ENCODE measurements around the gene PSD4. TPM values are rescaled to one million over a fixed set of nuclear protein-coding genes. Genes with fewer than 3 reads are reported as not detected.

PSD4 gene
- total and polyA plus RNA-seq, 10 of the 15 experiments (the other 5 are each of a cell fraction or from before 2014, with no cell fraction given): 0.68 to 114 (median 35.1) TPM

DNA sequence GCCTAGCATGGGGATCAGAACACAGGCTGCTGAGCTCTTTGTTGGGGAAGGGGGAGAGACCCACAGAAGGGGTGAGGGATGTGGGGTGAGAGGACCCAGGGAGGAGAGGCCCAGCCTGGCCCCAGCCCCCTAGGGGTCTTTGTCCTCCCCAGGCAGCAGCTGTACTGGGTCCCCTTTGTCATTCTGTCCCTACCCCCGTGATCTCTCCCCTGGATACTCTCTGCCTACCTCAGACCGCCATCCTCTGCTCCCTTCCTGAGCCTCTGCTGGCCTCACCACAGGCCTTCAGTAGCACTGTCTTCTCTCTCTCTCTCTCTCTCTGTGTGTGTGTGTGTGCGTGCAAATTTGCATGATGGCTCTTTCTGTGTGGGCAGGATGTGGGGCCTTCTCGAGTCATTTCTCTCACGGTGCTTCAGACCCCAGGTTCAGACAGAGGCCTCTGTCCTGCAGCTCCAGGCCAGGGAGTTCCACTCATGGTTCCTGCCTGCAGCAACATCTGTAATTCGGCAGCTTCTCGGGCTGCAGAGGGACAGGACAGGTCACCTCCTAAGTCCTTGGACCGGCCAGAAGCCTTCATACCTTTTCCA, 1.4 kb downstream of the PSD4 start (continued):
- TF ChIP-seq, protein P1, sequence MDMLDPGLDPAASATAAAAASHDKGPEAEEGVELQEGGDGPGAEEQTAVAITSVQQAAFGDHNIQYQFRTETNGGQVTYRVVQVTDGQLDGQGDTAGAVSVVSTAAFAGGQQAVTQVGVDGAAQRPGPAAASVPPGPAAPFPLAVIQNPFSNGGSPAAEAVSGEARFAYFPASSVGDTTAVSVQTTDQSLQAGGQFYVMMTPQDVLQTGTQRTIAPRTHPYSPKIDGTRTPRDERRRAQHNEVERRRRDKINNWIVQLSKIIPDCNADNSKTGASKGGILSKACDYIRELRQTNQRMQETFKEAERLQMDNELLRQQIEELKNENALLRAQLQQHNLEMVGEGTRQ (IDR thresholded peaks at IDR 0.05; ENCODE audit: borderline replicate concordance, low read depth, low read length): no peak
- TF ChIP-seq POLR2AphosphoS5 (IDR thresholded peaks at IDR 0.05; ENCODE audit: low read length): peak; percentile 98
- peak; percentile 78 for TF ChIP-seq MTA2 (IDR thresholded peaks at IDR 0.05; ENCODE audit: low read depth)
- no peak for TF ChIP-seq STAT3 (IDR thresholded peaks at IDR 0.05; ENCODE audit: low read depth, low read length)
- no peak for TF ChIP-seq FOXK2 (IDR thresholded peaks at IDR 0.05)
- no peak; the same call in 1 of the 2 replicates for TF ChIP-seq HCFC1 (IDR thresholded peaks at IDR 0.05; ENCODE audit: low read length)
- TF ChIP-seq, protein P2, sequence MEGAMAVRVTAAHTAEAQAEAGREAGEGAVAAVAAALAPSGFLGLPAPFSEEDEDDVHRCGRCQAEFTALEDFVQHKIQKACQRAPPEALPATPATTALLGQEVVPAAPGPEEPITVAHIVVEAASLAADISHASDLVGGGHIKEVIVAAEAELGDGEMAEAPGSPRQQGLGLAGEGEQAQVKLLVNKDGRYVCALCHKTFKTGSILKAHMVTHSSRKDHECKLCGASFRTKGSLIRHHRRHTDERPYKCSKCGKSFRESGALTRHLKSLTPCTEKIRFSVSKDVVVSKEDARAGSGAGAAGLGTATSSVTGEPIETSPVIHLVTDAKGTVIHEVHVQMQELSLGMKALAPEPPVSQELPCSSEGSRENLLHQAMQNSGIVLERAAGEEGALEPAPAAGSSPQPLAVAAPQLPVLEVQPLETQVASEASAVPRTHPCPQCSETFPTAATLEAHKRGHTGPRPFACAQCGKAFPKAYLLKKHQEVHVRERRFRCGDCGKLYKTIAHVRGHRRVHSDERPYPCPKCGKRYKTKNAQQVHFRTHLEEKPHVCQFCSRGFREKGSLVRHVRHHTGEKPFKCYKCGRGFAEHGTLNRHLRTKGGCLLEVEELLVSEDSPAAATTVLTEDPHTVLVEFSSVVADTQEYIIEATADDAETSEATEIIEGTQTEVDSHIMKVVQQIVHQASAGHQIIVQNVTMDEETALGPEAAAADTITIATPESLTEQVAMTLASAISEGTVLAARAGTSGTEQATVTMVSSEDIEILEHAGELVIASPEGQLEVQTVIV (IDR thresholded peaks at IDR 0.05; ENCODE audit: borderline replicate concordance, partially characterized antibody): peak; percentile 32
- no peak for TF ChIP-seq SIX5 (IDR thresholded peaks at IDR 0.05; ENCODE audit: low read depth, low read length, severe bottlenecking)
- TF ChIP-seq POLR2A (IDR thresholded peaks at IDR 0.05; ENCODE audit: low read depth, low read length): peak; percentile 96
- peak; percentile 78; the same call in 1 of the 2 replicates for TF ChIP-seq MTA3 (IDR thresholded peaks at IDR 0.05; ENCODE audit: borderline replicate concordance, low read length)
- TF ChIP-seq, protein P3, sequence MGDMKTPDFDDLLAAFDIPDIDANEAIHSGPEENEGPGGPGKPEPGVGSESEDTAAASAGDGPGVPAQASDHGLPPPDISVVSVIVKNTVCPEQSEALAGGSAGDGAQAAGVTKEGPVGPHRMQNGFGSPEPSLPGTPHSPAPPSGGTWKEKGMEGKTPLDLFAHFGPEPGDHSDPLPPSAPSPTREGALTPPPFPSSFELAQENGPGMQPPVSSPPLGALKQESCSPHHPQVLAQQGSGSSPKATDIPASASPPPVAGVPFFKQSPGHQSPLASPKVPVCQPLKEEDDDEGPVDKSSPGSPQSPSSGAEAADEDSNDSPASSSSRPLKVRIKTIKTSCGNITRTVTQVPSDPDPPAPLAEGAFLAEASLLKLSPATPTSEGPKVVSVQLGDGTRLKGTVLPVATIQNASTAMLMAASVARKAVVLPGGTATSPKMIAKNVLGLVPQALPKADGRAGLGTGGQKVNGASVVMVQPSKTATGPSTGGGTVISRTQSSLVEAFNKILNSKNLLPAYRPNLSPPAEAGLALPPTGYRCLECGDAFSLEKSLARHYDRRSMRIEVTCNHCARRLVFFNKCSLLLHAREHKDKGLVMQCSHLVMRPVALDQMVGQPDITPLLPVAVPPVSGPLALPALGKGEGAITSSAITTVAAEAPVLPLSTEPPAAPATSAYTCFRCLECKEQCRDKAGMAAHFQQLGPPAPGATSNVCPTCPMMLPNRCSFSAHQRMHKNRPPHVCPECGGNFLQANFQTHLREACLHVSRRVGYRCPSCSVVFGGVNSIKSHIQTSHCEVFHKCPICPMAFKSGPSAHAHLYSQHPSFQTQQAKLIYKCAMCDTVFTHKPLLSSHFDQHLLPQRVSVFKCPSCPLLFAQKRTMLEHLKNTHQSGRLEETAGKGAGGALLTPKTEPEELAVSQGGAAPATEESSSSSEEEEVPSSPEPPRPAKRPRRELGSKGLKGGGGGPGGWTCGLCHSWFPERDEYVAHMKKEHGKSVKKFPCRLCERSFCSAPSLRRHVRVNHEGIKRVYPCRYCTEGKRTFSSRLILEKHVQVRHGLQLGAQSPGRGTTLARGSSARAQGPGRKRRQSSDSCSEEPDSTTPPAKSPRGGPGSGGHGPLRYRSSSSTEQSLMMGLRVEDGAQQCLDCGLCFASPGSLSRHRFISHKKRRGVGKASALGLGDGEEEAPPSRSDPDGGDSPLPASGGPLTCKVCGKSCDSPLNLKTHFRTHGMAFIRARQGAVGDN (IDR thresholded peaks at IDR 0.05): peak; percentile 92
- no peak for TF ChIP-seq NRF1 (conservative IDR thresholded peaks at IDR 0.05; ENCODE audit: low read depth, low read length)
- TF ChIP-seq KAT2A (conservative IDR thresholded peaks at IDR 0.05; ENCODE audit: control insufficient read depth, low read depth, low read length): no peak
- peak; percentile 37; the same call in 1 of the 2 replicates for TF ChIP-seq JUND (IDR thresholded peaks at IDR 0.05; ENCODE audit: low read depth, low read length)
- TF ChIP-seq, protein P4, sequence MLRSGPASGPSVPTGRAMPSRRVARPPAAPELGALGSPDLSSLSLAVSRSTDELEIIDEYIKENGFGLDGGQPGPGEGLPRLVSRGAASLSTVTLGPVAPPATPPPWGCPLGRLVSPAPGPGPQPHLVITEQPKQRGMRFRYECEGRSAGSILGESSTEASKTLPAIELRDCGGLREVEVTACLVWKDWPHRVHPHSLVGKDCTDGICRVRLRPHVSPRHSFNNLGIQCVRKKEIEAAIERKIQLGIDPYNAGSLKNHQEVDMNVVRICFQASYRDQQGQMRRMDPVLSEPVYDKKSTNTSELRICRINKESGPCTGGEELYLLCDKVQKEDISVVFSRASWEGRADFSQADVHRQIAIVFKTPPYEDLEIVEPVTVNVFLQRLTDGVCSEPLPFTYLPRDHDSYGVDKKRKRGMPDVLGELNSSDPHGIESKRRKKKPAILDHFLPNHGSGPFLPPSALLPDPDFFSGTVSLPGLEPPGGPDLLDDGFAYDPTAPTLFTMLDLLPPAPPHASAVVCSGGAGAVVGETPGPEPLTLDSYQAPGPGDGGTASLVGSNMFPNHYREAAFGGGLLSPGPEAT (IDR thresholded peaks at IDR 0.05; ENCODE audit: low read depth): peak; percentile 80
- TF ChIP-seq CHD2 (IDR thresholded peaks at IDR 0.05; ENCODE audit: borderline replicate concordance, low read depth, low read length): peak; percentile 65; the same call in 1 of the 2 replicates
- peak; percentile 60; the same call in 1 of the 2 replicates for TF ChIP-seq GABPA (IDR thresholded peaks at IDR 0.05; ENCODE audit: low read depth)
- no peak for TF ChIP-seq ZSCAN29 (IDR thresholded peaks at IDR 0.05)
- TF ChIP-seq ZNF217 (IDR thresholded peaks at IDR 0.05): no peak
- TF ChIP-seq TCF3 (IDR thresholded peaks at IDR 0.05; ENCODE audit: borderline replicate concordance, insufficient read depth, low read depth, low read length): peak; percentile 83
- peak; percentile 41; the same call in 1 of the 2 replicates for TF ChIP-seq WRNIP1 (IDR thresholded peaks at IDR 0.05; ENCODE audit: borderline replicate concordance, low read depth, low read length)
- TF ChIP-seq KLF5 (IDR thresholded peaks at IDR 0.05; ENCODE audit: partially characterized antibody): peak; percentile 66
- TF ChIP-seq NBN (IDR thresholded peaks at IDR 0.05): peak; percentile 99
- peak; percentile 84 for TF ChIP-seq SP1 (IDR thresholded peaks at IDR 0.05; ENCODE audit: low read depth, low read length)

Measured in GM12878 (cell line).